ENCODE results near the gene CREB3L4. TPM values are rescaled to one million over a fixed set of nuclear protein-coding genes. Genes with fewer than 3 reads are reported as not detected.

CREB3L4 gene
- total and polyA plus RNA-seq, 2 of the 13 experiments (the other 11 are each of a cell fraction or from before 2014, with no cell fraction given), result 9.9 to 18.7 TPM

DNA sequence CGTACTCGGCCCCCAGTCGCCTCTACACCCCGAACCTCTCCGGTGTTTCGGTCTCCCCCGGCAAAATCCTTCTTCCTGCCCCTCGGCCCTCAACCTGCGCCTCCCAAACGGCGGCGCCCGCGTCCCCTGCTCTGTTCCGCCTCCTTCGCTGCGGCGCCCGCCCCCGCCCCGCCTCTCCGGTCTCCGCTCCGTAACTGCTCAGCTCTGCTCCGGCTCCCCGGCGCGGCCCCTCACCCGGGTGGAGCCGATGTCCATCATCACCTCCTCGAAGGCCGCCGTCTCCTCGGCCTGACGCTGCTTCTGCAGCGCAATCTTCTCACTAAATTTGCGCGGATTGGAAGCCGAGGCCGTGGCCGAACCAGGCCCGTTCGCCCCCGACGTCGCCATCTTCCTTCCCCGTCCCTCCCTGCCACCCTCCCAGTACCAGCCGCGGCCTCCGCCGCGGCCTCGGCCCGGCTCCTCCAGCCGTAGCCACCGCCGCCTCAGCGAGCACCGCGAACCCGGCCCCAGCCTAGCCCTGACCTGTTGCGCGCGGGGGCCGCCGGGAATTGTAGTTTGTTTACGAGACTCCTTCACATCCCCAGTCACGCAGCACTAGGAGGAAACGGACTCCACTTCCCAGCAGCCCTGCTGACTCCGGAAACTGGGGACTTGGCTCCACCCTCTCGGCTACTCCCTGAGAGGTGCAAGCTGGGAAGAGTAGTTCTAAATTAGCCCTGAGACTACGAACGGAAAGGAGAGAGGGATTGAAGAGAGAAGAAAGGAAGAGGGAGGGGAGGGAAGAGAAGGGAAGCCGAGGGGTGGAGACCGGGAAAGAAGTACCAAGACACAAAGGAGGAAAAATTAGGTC is 9.4 kb upstream of the CREB3L4 start, which contains the start of gene CRTC2 (continued):
- TF ChIP-seq ZNF17 (CRISPR knock-in tag; IDR thresholded peaks at IDR 0.05) (no peak), NFE2L1 (CRISPR knock-in tag; IDR thresholded peaks at IDR 0.05; ENCODE audit: borderline replicate concordance) (no peak), HNRNPLL (IDR thresholded peaks at IDR 0.05; ENCODE audit: low read depth, low read length, poor library complexity, severe bottlenecking) (peak; percentile 78), ZNF552 (CRISPR knock-in tag; IDR thresholded peaks at IDR 0.05; ENCODE audit: borderline replicate concordance) (no peak), MXD4 (CRISPR knock-in tag; IDR thresholded peaks at IDR 0.05) (no peak), POGZ (CRISPR knock-in tag; IDR thresholded peaks at IDR 0.05) (0 out of 2 replicates have a peak, but pooled peaks have one; percentile 43), RBAK (CRISPR knock-in tag; IDR thresholded peaks at IDR 0.05) (no peak), SMARCE1 (IDR thresholded peaks at IDR 0.05; ENCODE audit: borderline replicate concordance) (no peak), ZFY (CRISPR knock-in tag; IDR thresholded peaks at IDR 0.05) (peak; percentile 98), ESRRA (CRISPR knock-in tag; IDR thresholded peaks at IDR 0.05; ENCODE audit: low read depth) (no peak), PPARG (CRISPR knock-in tag; conservative IDR thresholded peaks at IDR 0.05) (no peak; the same call in 1 of the 2 replicates)
- TF ChIP-seq, protein P1, sequence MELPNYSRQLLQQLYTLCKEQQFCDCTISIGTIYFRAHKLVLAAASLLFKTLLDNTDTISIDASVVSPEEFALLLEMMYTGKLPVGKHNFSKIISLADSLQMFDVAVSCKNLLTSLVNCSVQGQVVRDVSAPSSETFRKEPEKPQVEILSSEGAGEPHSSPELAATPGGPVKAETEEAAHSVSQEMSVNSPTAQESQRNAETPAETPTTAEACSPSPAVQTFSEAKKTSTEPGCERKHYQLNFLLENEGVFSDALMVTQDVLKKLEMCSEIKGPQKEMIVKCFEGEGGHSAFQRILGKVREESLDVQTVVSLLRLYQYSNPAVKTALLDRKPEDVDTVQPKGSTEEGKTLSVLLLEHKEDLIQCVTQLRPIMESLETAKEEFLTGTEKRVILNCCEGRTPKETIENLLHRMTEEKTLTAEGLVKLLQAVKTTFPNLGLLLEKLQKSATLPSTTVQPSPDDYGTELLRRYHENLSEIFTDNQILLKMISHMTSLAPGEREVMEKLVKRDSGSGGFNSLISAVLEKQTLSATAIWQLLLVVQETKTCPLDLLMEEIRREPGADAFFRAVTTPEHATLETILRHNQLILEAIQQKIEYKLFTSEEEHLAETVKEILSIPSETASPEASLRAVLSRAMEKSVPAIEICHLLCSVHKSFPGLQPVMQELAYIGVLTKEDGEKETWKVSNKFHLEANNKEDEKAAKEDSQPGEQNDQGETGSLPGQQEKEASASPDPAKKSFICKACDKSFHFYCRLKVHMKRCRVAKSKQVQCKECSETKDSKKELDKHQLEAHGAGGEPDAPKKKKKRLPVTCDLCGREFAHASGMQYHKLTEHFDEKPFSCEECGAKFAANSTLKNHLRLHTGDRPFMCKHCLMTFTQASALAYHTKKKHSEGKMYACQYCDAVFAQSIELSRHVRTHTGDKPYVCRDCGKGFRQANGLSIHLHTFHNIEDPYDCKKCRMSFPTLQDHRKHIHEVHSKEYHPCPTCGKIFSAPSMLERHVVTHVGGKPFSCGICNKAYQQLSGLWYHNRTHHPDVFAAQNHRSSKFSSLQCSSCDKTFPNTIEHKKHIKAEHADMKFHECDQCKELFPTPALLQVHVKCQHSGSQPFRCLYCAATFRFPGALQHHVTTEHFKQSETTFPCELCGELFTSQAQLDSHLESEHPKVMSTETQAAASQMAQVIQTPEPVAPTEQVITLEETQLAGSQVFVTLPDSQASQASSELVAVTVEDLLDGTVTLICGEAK (IDR thresholded peaks at IDR 0.05), result 0 out of 2 replicates have a peak, but pooled peaks have one; percentile 17
- TF ChIP-seq, protein P1 (CRISPR knock-in tag; IDR thresholded peaks at IDR 0.05), result peak; percentile 57
- TF ChIP-seq, protein P2, sequence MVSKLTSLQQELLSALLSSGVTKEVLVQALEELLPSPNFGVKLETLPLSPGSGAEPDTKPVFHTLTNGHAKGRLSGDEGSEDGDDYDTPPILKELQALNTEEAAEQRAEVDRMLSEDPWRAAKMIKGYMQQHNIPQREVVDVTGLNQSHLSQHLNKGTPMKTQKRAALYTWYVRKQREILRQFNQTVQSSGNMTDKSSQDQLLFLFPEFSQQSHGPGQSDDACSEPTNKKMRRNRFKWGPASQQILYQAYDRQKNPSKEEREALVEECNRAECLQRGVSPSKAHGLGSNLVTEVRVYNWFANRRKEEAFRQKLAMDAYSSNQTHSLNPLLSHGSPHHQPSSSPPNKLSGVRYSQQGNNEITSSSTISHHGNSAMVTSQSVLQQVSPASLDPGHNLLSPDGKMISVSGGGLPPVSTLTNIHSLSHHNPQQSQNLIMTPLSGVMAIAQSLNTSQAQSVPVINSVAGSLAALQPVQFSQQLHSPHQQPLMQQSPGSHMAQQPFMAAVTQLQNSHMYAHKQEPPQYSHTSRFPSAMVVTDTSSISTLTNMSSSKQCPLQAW (CRISPR knock-in tag; IDR thresholded peaks at IDR 0.05), result peak; percentile 71
- TF ChIP-seq, protein P3, sequence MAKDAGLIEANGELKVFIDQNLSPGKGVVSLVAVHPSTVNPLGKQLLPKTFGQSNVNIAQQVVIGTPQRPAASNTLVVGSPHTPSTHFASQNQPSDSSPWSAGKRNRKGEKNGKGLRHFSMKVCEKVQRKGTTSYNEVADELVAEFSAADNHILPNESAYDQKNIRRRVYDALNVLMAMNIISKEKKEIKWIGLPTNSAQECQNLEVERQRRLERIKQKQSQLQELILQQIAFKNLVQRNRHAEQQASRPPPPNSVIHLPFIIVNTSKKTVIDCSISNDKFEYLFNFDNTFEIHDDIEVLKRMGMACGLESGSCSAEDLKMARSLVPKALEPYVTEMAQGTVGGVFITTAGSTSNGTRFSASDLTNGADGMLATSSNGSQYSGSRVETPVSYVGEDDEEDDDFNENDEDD (CRISPR knock-in tag; IDR thresholded peaks at IDR 0.05; ENCODE audit: borderline replicate concordance), result no peak

All from HepG2 (cell line).